HG03342 (cell line): Measurements from ENCODE around the gene CCDC179.
A peak's percentile ranks its signal among the peaks of the same experiment; 100 is the strongest.

ENCODE experiments used
- ATAC-seq: cut with Tn5 transposase; IDR thresholded peaks from one replicate; pipeline ENCODE4 v1.9.1; 2021; ENCODE audit warnings: mild to moderate bottlenecking, moderate library complexity; ENCODE audit not compliant: unreplicated experiment

The CCDC179 gene

GRCh38 chr11:22860241-22860640 lies at the start of gene CCDC179:
Gene CCDC179 (minus strand): TSS chr11:22860474. CDS start chr11:22860421, 53 bp downstream.
- no peak for ATAC-seq

- ATAC-seq: no peak
Measured at GRCh38 chr11:22903782-22904181, 43.5 kb upstream of the CCDC179 start.

- no peak for ATAC-seq
Measured at GRCh38 chr11:22901603-22902002, 41.3 kb upstream of the CCDC179 start.

- ATAC-seq: no peak
Measured at GRCh38 chr11:22900764-22901486, 40.7 kb upstream of the CCDC179 start.

DNA sequence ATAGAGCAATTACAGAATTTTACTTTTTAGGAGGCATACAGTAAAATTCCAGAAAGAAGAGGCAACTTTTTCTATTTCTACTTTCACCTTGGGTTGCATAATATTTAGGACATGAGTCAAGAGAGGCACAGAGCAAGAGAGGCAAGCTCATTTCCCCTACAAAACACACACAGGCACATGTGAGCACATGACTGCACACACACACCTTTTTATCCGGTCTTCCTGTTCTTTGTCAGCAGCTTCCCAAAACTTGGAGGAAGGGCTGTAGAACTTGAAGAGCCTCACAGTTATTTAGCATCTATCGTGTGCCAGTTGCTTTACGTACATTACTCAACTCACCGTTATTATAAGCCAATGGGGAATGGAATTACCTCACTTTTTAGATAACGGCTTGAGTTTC lies 37.8 kb upstream of the CCDC179 start:
- no peak for ATAC-seq

DNA sequence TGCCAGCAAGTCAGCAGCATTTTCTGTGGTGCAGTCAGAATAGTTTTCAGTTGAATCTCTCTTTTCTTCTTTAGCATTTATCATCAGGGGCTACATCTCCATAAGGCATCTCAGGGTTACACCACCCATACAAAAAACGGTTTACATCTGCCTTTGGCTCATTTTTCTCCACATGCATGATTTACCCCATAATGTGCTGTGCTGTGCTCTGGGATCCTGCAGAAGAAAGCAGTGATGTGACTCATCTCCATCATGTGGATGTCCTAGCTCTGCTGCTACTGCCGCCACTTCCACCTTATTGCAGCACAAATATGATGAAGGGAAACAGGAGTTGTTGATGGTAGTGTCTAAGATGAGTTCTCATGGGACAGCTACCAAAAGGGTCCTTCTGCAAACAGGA lies 30.0 kb upstream of the CCDC179 start:
- no peak for ATAC-seq

- ATAC-seq: no peak
Measured at GRCh38 chr11:22884217-22884616, 23.9 kb upstream of the CCDC179 start.

- ATAC-seq: no peak
Measured at GRCh38 chr11:22879630-22880029, 19.4 kb upstream of the CCDC179 start.

DNA sequence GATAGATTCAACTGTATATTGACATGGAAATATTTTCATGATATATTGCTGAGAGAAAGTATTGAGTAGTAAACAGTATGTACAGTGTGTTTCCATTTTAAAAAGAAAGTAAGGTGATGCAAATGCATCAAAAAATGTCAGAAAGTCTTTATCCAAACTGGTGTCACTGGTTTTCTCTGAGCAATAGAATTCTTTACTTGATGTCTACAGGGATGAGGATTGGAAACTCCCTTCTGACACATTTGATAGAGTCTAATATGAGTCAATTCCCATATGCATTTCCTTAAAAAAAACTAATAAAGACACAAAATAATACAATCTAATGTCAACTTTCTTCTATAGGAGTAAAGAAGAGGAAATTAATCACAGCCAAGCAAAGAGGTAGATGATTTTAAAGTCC lies 18.3 kb upstream of the CCDC179 start:
- no peak for ATAC-seq

DNA sequence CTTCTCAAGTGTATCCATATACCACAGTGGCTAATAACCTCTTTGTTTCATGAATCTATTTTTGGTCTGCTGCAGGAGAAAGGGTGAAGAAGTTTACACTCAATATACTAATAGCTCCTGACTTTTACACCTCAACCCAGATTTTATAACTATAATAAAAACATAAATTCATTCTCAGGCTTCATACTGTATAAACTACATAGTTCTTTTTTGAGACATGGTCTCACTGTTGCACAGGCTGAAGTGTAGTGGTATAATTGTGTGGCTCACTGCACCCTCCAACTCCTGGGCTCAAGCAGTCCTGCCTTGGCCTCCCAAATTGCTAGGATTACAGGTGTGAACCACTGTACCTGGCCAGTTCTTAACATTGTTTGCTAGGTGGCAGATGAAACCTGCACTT lies 17.8 kb upstream of the CCDC179 start:
- no peak for ATAC-seq

DNA sequence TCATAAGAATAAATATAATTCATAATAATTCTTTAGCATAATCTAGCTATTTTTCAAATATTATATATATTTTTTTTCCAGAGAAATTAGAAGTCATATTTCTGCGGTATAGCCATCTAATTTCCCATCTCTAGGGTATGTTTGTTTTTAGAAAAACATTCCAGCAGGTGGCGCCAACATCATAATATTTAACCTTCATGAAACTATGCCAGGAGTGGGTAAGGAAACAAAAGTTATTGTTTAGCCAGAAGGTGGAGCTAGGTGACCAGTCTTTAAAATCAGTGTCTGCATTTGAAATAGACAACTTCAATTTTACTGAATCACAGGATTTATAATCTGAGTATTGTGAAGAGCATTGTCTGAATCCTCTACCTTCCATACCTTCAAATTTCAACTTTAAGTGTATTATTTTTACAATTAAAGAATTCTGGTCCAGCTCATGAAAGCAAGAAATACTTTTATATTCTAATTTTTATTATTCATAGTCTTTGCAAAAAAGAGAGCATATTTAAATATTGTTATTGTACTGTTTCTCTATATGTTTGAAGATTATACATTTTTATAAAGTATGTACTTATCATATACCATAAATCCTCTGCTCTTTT lies 15.7 kb upstream of the CCDC179 start:
- peak; percentile 98 for ATAC-seq

DNA sequence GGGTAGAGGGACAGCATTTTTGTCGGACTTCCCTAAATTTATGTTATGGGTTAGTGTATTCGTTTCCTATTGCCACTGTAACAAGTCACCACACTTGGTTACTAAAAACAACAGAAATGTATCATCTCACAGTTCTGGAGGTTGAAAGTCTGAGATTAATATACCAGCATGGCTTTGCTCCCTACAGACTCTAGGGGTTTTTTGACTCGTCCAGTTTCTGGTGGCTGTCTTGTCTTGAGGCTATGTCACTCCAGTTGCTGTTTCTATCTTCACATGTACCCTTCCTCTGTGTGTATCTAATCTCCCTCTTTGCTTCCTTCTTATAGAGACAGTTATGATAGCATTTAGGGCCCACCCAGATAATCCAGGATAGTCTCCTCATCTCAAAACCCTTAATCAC lies 9.1 kb upstream of the CCDC179 start:
- ATAC-seq: no peak

DNA sequence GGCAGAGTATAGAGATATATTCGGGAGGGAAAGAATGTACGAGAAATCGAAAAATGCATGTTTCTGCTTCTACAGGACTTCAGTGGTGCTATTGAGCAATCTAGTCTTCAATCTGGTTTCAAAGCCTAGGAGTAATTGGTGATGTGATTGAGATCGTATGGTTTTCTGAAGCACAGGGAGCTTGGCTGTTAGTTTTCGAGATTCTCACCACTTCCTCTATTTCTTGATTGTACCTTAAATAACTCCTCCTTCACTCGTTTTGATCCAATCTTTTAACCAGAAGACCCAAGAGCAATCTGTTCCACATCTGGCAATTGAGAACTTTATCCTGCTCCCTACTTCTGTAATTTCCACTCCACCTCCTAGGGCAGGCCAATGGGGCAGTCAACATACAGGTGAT lies 518 bp downstream of the CCDC179 start:
- no peak for ATAC-seq

DNA sequence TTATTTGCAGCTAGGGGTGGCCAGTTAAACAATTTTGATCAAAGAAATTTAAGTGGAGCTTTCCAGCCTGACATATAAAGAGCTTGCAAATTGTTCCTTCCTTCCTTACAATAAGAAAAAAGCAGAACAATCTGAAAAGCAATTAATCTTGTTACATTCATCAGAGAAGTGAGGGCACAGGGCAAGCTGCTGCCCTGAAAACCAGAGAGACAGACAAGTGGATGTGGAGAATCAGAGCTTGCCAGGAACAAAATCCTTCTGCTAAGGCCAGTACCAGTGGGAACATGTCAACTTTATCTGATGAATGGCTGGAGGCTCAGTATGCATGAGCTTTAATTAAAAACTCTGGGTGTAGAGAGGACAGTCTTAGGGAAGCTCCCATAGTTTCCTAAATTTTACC lies 8.8 kb downstream of the CCDC179 start:
- ATAC-seq: no peak

DNA sequence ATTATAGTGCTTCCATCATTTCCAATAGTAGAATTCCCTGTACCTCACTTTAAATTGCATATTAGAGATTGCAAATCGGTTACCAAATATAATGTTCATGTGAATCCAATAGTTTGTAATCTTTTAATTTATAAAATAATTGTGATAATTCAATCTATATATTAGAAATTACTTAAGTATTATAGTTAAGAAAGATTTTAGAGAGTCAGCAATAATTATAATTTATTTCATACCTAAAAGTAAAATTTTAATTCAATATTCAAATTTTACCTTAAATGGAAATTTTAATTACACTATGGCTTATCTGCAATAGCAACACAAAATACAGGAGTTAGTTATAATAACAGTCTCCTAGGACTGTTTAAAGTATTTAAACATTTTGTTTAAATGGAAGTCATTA lies 13.5 kb downstream of the CCDC179 start:
- ATAC-seq: no peak

GRCh38 chr11:22832315-22833015 lies 27.8 kb downstream of the CCDC179 start:
- ATAC-seq: no peak

DNA sequence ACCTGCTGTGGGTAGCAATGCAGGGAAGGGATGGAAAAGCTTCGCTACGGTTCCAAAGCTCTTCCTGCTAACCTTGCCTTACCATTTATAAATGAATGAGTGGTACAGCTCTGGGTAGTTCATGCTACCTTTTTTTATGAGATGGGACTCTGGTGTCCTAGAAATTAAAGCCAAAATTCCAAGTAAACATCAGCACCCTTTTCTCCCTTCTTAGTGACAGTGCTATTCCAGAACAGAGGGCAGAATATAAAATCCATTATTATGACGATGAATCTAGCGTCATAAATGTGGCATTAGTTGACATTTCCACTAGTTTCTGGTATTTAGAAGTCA lies 30.2 kb downstream of the CCDC179 start:
- ATAC-seq: no peak

GRCh38 chr11:22829231-22830081 lies 30.8 kb downstream of the CCDC179 start, which contains the start of gene SVIP:
Gene SVIP (minus strand): TSS chr11:22829801. CDS start chr11:22829748, 53 bp downstream.
- peak; percentile 93 for ATAC-seq

GRCh38 chr11:22828373-22828772 lies 31.9 kb downstream of the CCDC179 start:
- no peak for ATAC-seq

DNA sequence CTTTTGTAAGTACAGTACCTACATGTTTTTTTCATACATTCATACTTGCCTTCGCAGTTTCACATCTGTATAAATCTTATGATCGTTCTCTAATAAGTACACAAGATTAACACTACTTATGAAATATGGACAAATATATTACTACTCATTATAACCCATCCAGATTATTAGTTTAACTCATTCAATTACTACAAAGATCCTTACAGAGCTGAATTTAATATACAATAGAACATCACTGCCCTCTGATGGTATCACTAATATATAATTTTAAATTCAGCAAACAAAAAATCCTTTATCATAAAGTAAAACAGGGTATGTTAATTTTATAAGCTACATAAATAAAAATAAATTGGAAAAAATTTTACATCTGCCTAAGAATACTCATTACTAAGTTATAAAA lies 38.1 kb downstream of the CCDC179 start:
- ATAC-seq: no peak

GRCh38 chr11:22809893-22810292 lies 50.4 kb downstream of the CCDC179 start:
- no peak for ATAC-seq
